ENCODE measurements around the gene TMCC3.

TMCC3 gene

GRCh38 chr12:94545935-94546771, 104.2 kb downstream of the TMCC3 start:
- H3K4me3 ChIP-seq (ENCODE audit: control insufficient read depth, low read depth, low read length), result no peak overlapping the region
- peak; percentile 80 for TF ChIP-seq CTCF (IDR thresholded peaks at IDR 0.05; ENCODE audit: control insufficient read depth, insufficient read depth, low read depth, low read length, missing control alignments)
- DNase-seq (ENCODE audit: low read depth), result peak; percentile 24

- no peak for DNase-seq (ENCODE audit: low read depth)
- no peak for TF ChIP-seq CTCF (IDR thresholded peaks at IDR 0.05; ENCODE audit: control insufficient read depth, insufficient read depth, low read depth, low read length, missing control alignments)
- no peak overlapping the region for H3K4me3 ChIP-seq (ENCODE audit: control insufficient read depth, low read depth, low read length)
Observed at GRCh38 chr12:94544355-94544754, 106.0 kb downstream of the TMCC3 start.

- no peak overlapping the region for H3K4me3 ChIP-seq (ENCODE audit: control insufficient read depth, low read depth, low read length)
- no peak for TF ChIP-seq CTCF (IDR thresholded peaks at IDR 0.05; ENCODE audit: control insufficient read depth, insufficient read depth, low read depth, low read length, missing control alignments)
- DNase-seq (ENCODE audit: low read depth), result no peak
Observed at GRCh38 chr12:94538318-94538717, 112.0 kb downstream of the TMCC3 start.

- no peak for DNase-seq (ENCODE audit: low read depth)
- no peak for TF ChIP-seq CTCF (IDR thresholded peaks at IDR 0.05; ENCODE audit: control insufficient read depth, insufficient read depth, low read depth, low read length, missing control alignments)
- H3K4me3 ChIP-seq (ENCODE audit: control insufficient read depth, low read depth, low read length), result no peak overlapping the region
Observed at GRCh38 chr12:94536040-94536965, 114.1 kb downstream of the TMCC3 start.

- H3K4me3 ChIP-seq (ENCODE audit: control insufficient read depth, low read depth, low read length), result no peak overlapping the region
- TF ChIP-seq CTCF (IDR thresholded peaks at IDR 0.05; ENCODE audit: control insufficient read depth, insufficient read depth, low read depth, low read length, missing control alignments), result no peak
- DNase-seq (ENCODE audit: low read depth), result no peak
Observed at GRCh38 chr12:94535510-94535921, 114.8 kb downstream of the TMCC3 start.

- no peak for DNase-seq (ENCODE audit: low read depth)
- no peak overlapping the region for H3K4me3 ChIP-seq (ENCODE audit: control insufficient read depth, low read depth, low read length)
- no peak for TF ChIP-seq CTCF (IDR thresholded peaks at IDR 0.05; ENCODE audit: control insufficient read depth, insufficient read depth, low read depth, low read length, missing control alignments)
Observed at GRCh38 chr12:94534774-94535509, 115.4 kb downstream of the TMCC3 start.
